DOHH2 (cell line): ENCODE measurements around the gene DISC1.

Source experiments
- H3F3A ChIP-seq: fragments of 200-600 bp; sonication (generic), shearing (Covaris generic); 2 replicates; pipeline ENCODE4 v1.6.0; 2016; ENCODE audit warnings: antibody characterized with exemption, mild to moderate bottlenecking; ENCODE audit not compliant: control insufficient read depth, insufficient read depth
- H3K27ac ChIP-seq: fragments of 200-600 bp; sonication (generic); 2 replicates; pipeline ENCODE4 v1.5.1; 2014; ENCODE audit warnings: low read depth, mild to moderate bottlenecking, low read length, moderate library complexity
- H3K27me3 ChIP-seq: fragments of 200-600 bp; sonication (generic); 2 replicates; pipeline ENCODE4 v1.6.1; 2014; ENCODE audit warnings: mild to moderate bottlenecking, low read length, mixed read lengths; ENCODE audit not compliant: control insufficient read depth
- H3K36me3 ChIP-seq: fragments of 200-600 bp; sonication (generic); 2 replicates; pipeline ENCODE4 v1.6.1; 2014; ENCODE audit warnings: mild to moderate bottlenecking, low read length, moderate library complexity, mixed read lengths; ENCODE audit not compliant: control insufficient read depth
- H3K4me1 ChIP-seq: fragments of 200-600 bp; sonication (generic); 2 replicates; pipeline ENCODE4 v1.6.1; 2014; ENCODE audit warnings: mild to moderate bottlenecking, low read length, mixed read lengths; ENCODE audit not compliant: control insufficient read depth
- H3K4me2 ChIP-seq: fragments of 200-600 bp; sonication (generic); 2 replicates; pipeline ENCODE4 v1.6.0; 2014; ENCODE audit warnings: mild to moderate bottlenecking, low read length, moderate library complexity
- H3K4me3 ChIP-seq: fragments of 200-600 bp; sonication (generic); 2 replicates; pipeline ENCODE4 v1.5.1; 2014; ENCODE audit warnings: mild to moderate bottlenecking, low read length, mixed read lengths
- H3K79me2 ChIP-seq: fragments of 200-600 bp; sonication (generic); 2 replicates; pipeline ENCODE4 v1.6.1; 2014; ENCODE audit warnings: mild to moderate bottlenecking, low read length, mixed read lengths; ENCODE audit not compliant: control insufficient read depth
- H3K9me2 ChIP-seq: fragments of 200-600 bp; sonication (generic); replicated peaks from 2 replicates; pipeline ENCODE4 v1.6.1; 2014; ENCODE audit warnings: mild to moderate bottlenecking, low read length, mixed read lengths; ENCODE audit not compliant: control insufficient read depth
- H3K9me3 ChIP-seq: fragments of 200-600 bp; sonication (generic); 2 replicates; pipeline ENCODE4 v1.6.1; 2014; ENCODE audit warnings: antibody characterized with exemption, low read length, mixed read lengths; ENCODE audit not compliant: control insufficient read depth, insufficient read depth
- H4K20me1 ChIP-seq: fragments of 200-600 bp; sonication (generic); 2 replicates; pipeline ENCODE4 v1.6.0; 2014; ENCODE audit warnings: low read depth, mild to moderate bottlenecking, antibody characterized with exemption, low read length, moderate library complexity; ENCODE audit not compliant: control insufficient read depth, insufficient read depth
- CTCF ChIP-seq: fragments of 200-600 bp; sonication (generic); IDR thresholded peaks from one replicate; pipeline ENCODE4 v1.5.1; 2014; ENCODE audit warnings: antibody characterized with exemption, mild to moderate bottlenecking, low read depth, low read length; ENCODE audit not compliant: poor library complexity, severe bottlenecking
- EZH2phosphoT487 ChIP-seq: fragments of 200-600 bp; sonication (generic); IDR thresholded peaks from 2 replicates; pipeline ENCODE4 v1.6.1; 2017; ENCODE audit warnings: borderline replicate concordance, mild to moderate bottlenecking, antibody characterized with exemption, low read length, moderate library complexity, mixed read lengths

Gene DISC1

GRCh38 chr1:231887166-231887565, 260.6 kb downstream of the DISC1 start:
- TF ChIP-seq CTCF (no peak), EZH2phosphoT487 (no peak)
- Histone ChIP-seq H3K9me3 (no peaks in the 10 kb centered on the region), H3K36me3 (no peaks in the 10 kb centered on the region), H3K4me3 (no peak overlapping the region), H3K27me3 (no peaks in the 10 kb centered on the region), H3K27ac (no peak overlapping the region), H4K20me1 (no peaks in the 10 kb centered on the region), H3K4me1 (no peaks in the 10 kb centered on the region), H3K9me2 (no peaks in the 10 kb centered on the region), H3K4me2 (no peak overlapping the region), H3K79me2 (no peaks in the 10 kb centered on the region), H3F3A (no peaks in the 10 kb centered on the region)

GRCh38 chr1:231887866-231888265, 261.3 kb downstream of the DISC1 start:
- H3K27ac ChIP-seq: no peak overlapping the region
- H3F3A ChIP-seq: no peaks in the 10 kb centered on the region
- TF ChIP-seq CTCF: no peak
- no peaks in the 10 kb centered on the region for H3K27me3 ChIP-seq
- H3K4me3 ChIP-seq: no peak overlapping the region
- no peaks in the 10 kb centered on the region for H3K9me2 ChIP-seq
- H3K79me2 ChIP-seq: no peaks in the 10 kb centered on the region
- H3K4me2 ChIP-seq: no peak overlapping the region
- no peaks in the 10 kb centered on the region for H3K36me3 ChIP-seq
- H4K20me1 ChIP-seq: no peaks in the 10 kb centered on the region
- H3K9me3 ChIP-seq: no peaks in the 10 kb centered on the region
- no peaks in the 10 kb centered on the region for H3K4me1 ChIP-seq

GRCh38 chr1:231890791-231891190, 264.2 kb downstream of the DISC1 start:
- Histone ChIP-seq H3K4me1 (no peaks in the 10 kb centered on the region), H3K79me2 (no peaks in the 10 kb centered on the region), H3K9me3 (no peaks in the 10 kb centered on the region), H3K27ac (no peak overlapping the region), H3K9me2 (no peaks in the 10 kb centered on the region), H4K20me1 (no peaks in the 10 kb centered on the region), H3K4me3 (no peak overlapping the region), H3K36me3 (no peaks in the 10 kb centered on the region), H3K4me2 (no peak overlapping the region), H3K27me3 (no peaks in the 10 kb centered on the region), H3F3A (no peaks in the 10 kb centered on the region)
- TF ChIP-seq CTCF: no peak
- TF ChIP-seq EZH2phosphoT487: no peak
